Measurements from ENCODE around the gene CTU1.
"Not testable (repeated sequence)": the region's sequence is repeated elsewhere in the genome, so short reads cannot be mapped to it uniquely, and the experiment has no call there.

Gene CTU1

GRCh38 chr19:51108066-51108804 is at the start of gene CTU1:
TSS of gene CTU1 (minus strand) at chr19:51108409. CDS start at chr19:51104569, 3,840 bp downstream.
- in situ Hi-C loops (cut with MboI; ENCODE audit: low pct_unique_long_range_greater_than_20kb, low sequenced_read_pairs): no loop called here

DNA sequence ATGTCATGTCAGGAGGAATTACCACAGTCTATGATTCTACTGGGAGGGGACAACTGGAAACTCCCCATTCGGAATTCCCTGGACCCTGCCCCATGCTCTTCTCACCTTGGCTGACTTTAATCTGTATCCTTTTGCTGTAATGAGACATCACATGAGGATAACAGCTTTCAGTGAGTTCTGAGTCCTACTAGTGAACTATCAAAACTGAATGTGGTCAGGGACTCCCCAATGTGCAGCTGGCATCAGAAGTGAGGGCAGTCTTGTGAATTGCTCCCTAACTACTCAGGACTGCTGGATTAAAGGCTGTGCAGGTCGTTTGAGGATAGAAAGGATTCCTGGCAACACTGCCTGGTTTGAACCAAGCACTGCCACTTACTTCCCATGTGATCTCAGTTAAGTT is 49.1 kb upstream of the CTU1 start:
- in situ Hi-C loops (cut with MboI; ENCODE audit: low pct_unique_long_range_greater_than_20kb, low sequenced_read_pairs): no loop called here
- no peak for DNase-seq

More at GRCh38 chr19:51108066-51108804, at the start of gene CTU1:
- DNase-seq: peak; percentile 100

DNA sequence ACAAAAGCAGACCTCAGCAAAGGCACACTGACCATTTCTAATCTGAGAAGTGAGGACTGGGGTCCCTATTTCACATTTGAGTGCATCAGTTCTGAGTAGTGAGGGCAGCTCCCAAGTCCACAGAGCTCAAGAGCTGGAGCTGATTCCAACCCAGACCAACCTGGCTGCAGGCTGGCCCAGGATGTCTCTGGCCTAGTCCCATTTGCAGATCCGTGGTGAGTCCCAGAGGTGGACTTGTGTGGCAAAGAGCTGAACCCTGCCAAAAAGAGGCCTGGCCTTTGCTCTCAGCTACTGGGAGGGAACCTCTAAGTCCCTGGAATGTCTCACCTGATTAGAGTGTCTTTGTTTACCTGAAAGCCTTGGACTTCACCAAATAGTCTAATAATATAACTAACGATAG is 48.5 kb upstream of the CTU1 start:
- in situ Hi-C loops (cut with MboI; ENCODE audit: low pct_unique_long_range_greater_than_20kb, low sequenced_read_pairs): no loop called here
- DNase-seq: no peak

DNA sequence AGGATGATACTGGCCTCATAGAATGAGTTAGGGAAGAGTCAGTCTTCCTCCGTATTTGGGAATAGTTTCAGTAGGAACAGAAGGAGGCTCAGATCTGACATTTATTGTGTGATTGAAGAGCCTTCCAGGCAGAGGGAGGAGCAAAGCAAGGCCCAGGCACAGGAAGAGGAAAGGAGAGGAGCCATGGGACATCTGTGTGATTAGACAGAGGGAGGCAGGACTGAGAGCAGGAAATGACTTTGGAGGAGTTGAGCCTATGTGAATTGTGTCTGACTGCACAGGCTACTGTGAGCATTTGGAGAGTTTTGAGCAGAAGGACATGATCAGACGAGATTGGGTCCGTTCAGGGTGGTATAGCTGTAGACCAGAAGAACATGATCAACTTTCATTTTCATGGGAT is 42.4 kb upstream of the CTU1 start:
- DNase-seq: no peak
- in situ Hi-C loops (cut with MboI; ENCODE audit: low pct_unique_long_range_greater_than_20kb, low sequenced_read_pairs): no loop called here

DNA sequence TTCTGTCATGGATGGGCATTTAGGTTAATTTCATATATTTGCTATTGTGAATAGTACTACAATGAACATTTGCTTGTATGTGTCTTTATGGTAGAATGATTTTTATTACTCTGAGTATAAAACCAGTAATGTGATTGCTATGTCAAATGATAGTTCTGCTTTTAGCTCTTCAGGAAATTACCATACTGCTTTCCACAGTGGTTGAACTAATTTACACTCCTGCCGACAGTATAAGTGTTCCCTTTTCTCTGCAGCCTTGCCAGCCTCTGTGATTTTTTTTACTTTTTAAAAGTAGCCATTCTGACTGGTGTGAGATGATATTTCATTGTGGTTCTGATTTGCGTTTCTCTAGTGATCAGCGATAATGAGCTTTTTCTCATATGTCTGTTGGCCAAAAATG is 40.4 kb upstream of the CTU1 start:
- DNase-seq: peak; percentile 59
- in situ Hi-C loops (cut with MboI; ENCODE audit: low pct_unique_long_range_greater_than_20kb, low sequenced_read_pairs): no loop called here

- DNase-seq: no peak
- in situ Hi-C loops (cut with MboI; ENCODE audit: low pct_unique_long_range_greater_than_20kb, low sequenced_read_pairs): no loop called here
Measured at GRCh38 chr19:51147663-51148062, 39.5 kb upstream of the CTU1 start.

GRCh38 chr19:51146751-51147150 is 38.5 kb upstream of the CTU1 start:
- no peak for DNase-seq
- in situ Hi-C loops (cut with MboI; ENCODE audit: low pct_unique_long_range_greater_than_20kb, low sequenced_read_pairs): no loop called here

GRCh38 chr19:51145916-51146493 is 37.8 kb upstream of the CTU1 start:
- in situ Hi-C loops (cut with MboI; ENCODE audit: low pct_unique_long_range_greater_than_20kb, low sequenced_read_pairs): no loop called here
- no peak for DNase-seq

DNA sequence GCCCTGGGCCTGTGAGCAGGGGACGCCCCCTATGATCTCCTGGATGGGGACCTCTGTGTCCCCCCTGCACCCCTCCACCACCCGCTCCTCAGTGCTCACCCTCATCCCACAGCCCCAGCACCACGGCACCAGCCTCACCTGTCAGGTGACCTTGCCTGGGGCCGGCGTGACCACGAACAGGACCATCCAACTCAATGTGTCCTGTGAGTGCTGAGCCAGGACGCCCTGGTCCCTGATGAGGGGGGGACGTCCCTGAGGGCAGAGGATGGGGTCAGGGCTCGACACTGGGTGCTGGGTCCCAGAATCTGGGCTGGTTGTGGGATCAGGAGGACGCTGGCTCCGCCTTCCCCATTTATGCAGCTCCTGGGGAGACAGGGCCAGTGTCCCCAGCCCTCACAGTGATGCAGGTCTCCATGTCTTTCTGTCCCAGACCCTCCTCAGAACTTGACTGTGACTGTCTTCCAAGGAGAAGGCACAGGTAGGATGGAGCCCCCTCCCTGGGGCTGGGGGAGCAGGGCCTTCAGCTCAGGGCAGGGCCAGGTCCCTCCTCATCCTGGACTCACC is 36.4 kb upstream of the CTU1 start:
- DNase-seq: no peak
- in situ Hi-C loops (cut with MboI; ENCODE audit: low pct_unique_long_range_greater_than_20kb, low sequenced_read_pairs): no loop called here

GRCh38 chr19:51143486-51143885 is 35.3 kb upstream of the CTU1 start:
- in situ Hi-C loops (cut with MboI; ENCODE audit: low pct_unique_long_range_greater_than_20kb, low sequenced_read_pairs): no loop called here
- no peak for DNase-seq

DNA sequence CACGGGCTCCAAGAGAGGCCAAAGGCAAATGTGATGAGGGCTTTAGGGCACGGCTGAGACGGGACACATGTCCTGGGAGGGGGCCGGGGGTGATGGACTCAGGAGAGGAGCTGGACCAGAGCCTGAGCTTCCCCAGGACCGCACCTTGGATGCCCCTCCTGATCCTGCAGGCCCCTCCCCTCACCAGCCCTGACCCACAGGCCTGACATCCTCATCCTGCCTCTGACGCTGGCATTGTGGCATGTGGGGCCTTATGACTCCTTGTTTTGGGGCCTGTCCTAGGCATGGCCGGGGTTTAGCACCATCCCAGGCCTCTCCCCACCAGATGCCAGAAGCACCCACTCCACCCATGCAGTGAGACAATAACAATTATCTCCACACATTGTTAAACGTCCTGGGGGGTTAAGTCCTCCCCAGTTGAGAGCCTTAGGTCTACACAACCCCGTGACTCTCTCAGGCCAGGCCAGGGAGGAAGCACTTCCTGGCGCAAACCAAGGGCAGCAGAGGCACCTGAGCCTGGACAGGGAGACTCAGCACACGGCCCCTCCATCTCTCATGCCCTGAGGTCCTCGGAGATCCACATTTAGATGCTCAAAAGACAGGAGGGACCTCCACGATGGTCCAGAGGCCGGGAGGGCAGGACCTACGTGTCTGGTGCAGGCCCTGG is 34.7 kb upstream of the CTU1 start:
- in situ Hi-C loops (cut with MboI; ENCODE audit: low pct_unique_long_range_greater_than_20kb, low sequenced_read_pairs): not testable (repeated sequence)

GRCh38 chr19:51142119-51142518 is 33.9 kb upstream of the CTU1 start, which contains the start of gene SIGLEC7:
TSS of gene SIGLEC7 (plus strand) at chr19:51142301. CDS start at chr19:51142370, 69 bp downstream.
- in situ Hi-C loops (cut with MboI; ENCODE audit: low pct_unique_long_range_greater_than_20kb, low sequenced_read_pairs): no loop called here
- no peak for DNase-seq

More for the DNA sequence above, 34.7 kb upstream of the CTU1 start:
- DNase-seq: not testable (repeated sequence)

DNA sequence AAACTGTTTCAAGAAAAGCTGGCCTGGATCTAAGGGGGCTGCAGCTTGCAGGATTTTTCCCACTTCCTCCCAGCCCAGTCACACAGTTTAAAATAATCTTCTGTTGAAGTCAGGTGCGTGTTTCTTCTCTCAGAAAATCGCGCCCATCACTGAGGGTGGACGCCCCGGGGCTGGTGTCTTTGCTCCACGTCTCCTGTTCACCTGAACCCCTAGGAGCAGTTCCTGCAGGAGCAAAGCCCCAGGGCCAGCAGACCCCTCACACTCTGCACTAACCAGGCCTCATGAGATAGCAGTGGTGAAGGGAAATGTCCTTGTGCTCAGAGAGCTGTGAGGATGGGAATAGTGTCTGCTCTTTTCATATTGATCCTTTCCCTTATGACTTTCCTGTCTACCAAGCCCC is 33.0 kb upstream of the CTU1 start:
- DNase-seq: no peak
- in situ Hi-C loops (cut with MboI; ENCODE audit: low pct_unique_long_range_greater_than_20kb, low sequenced_read_pairs): no loop called here

GRCh38 chr19:51140441-51140840 is 32.2 kb upstream of the CTU1 start:
- no peak for DNase-seq
- in situ Hi-C loops (cut with MboI; ENCODE audit: low pct_unique_long_range_greater_than_20kb, low sequenced_read_pairs): no loop called here

DNA sequence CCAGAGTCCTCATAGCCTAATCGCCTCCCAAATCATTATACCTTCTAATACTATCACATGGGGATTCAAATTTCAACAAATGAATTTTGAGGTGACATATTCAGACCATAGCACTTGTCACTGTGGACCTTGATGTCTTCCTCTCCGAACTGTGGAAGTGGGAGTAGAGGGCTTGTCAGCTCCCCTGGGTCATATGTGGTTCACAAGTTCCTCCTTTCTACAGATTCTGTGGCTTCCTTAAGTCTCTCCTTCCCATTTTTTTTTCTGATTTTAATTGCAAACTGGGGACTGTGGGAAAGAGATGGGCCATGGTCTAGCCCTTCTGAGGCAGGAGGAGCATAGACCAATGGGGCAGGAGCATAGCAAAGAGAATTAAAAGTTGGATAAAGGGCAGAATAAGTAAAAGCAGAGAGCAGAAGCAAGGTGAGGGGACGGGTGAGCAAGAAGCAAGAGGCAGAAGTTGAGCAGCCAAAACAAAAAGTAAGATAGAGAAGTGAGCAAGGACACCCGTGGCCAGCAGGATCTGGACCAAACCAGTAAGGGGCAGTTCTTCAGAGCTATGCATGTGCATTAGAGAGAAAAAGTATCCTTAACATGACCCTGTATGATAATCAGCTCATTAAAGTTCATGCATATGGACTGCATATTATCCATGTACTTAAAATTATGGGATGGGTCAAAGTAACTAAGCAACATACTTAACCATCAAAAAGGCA is 31.2 kb upstream of the CTU1 start:
- in situ Hi-C loops (cut with MboI; ENCODE audit: low pct_unique_long_range_greater_than_20kb, low sequenced_read_pairs): no loop called here
- peak; percentile 84 for DNase-seq

DNA sequence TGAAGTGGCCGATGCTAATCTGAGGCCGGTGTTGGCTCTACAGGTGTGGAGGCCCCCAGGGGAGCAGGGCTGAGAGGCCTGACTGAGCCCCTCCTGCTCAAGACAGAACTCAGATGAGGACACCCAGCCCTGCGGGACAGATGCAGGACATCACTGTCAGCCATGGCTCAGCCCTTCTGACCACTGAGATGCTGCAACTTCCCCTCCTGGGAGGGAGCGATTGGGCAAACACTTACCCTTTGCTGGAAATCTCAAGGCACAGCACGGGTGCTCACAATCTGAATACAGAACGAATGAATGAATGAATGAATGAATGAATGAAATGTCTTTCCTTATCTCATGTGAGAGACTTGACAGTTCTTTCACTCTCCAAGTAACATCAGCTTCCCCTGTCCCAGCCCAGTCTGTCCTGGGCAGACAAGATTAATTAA is 30.4 kb upstream of the CTU1 start:
- in situ Hi-C loops (cut with MboI; ENCODE audit: low pct_unique_long_range_greater_than_20kb, low sequenced_read_pairs): no loop called here

GRCh38 chr19:51137792-51138425 is 29.7 kb upstream of the CTU1 start:
- no peak for DNase-seq
- in situ Hi-C loops (cut with MboI; ENCODE audit: low pct_unique_long_range_greater_than_20kb, low sequenced_read_pairs): no loop called here

More for the DNA sequence above, 30.4 kb upstream of the CTU1 start:
- DNase-seq: no peak

- in situ Hi-C loops (cut with MboI; ENCODE audit: low pct_unique_long_range_greater_than_20kb, low sequenced_read_pairs): no loop called here
Measured at GRCh38 chr19:51136851-51137551, 28.8 kb upstream of the CTU1 start.

More at GRCh38 chr19:51136851-51137551, 28.8 kb upstream of the CTU1 start:
- peak; percentile 76 for DNase-seq

Measured in KBM-7 (cell line).